SU-DHL-6 (cell line): ENCODE results near the gene SMOC1.

Source experiments
- H2AFZ ChIP-seq: fragments of 200-600 bp; sonication (generic); 2 replicates; pipeline ENCODE4 v1.6.1; 2014; ENCODE audit warnings: low read depth, mild to moderate bottlenecking, moderate library complexity, mixed read lengths, antibody characterized with exemption, low read length; ENCODE audit not compliant: severe bottlenecking
- H3F3A ChIP-seq: fragments of 200-600 bp; shearing (Covaris generic); 2 replicates; pipeline ENCODE4 v1.6.0; 2016; ENCODE audit warnings: antibody characterized with exemption, mild to moderate bottlenecking; ENCODE audit not compliant: insufficient read depth
- H3K27ac ChIP-seq: fragments of 200-600 bp; sonication (generic); 2 replicates; pipeline ENCODE4 v1.5.1; 2016; ENCODE audit warnings: low read depth, mild to moderate bottlenecking, low read length, moderate library complexity, mixed read lengths
- H3K27me3 ChIP-seq: fragments of 200-600 bp; sonication (generic), shearing (Covaris generic); 2 replicates; pipeline ENCODE4 v1.6.0; 2014; ENCODE audit warnings: mild to moderate bottlenecking, low read length
- H3K36me3 ChIP-seq: fragments of 200-600 bp; sonication (generic); 2 replicates; pipeline ENCODE4 v1.6.1; 2014; ENCODE audit warnings: mild to moderate bottlenecking, low read length, mixed read lengths
- H3K4me2 ChIP-seq: fragments of 300-600, 200-600 bp; shearing (Covaris generic), sonication (generic); 2 replicates; pipeline ENCODE4 v1.6.0; 2014; ENCODE audit warnings: low read length, low read depth, mild to moderate bottlenecking; ENCODE audit not compliant: poor library complexity, severe bottlenecking
- H3K4me3 ChIP-seq: fragments of 200-600 bp; sonication (generic); 2 replicates; pipeline ENCODE4 v1.5.1; 2014; ENCODE audit warnings: antibody characterized with exemption, low read length, mild to moderate bottlenecking, mixed read lengths; ENCODE audit not compliant: insufficient read depth, poor library complexity, severe bottlenecking
- H3K79me2 ChIP-seq: fragments of 200-600 bp; sonication (generic); 2 replicates; pipeline ENCODE4 v1.6.1; 2014; ENCODE audit warnings: mild to moderate bottlenecking, low read length, moderate library complexity; ENCODE audit not compliant: insufficient read depth
- H3K9ac ChIP-seq: fragments of 200-600 bp; sonication (generic); 2 replicates; pipeline ENCODE4 v1.7.0; 2014; ENCODE audit warnings: mild to moderate bottlenecking, low read length
- H3K9me2 ChIP-seq: fragments of 200-600 bp; sonication (generic); replicated peaks from 2 replicates; pipeline ENCODE4 v1.6.1; 2014; ENCODE audit warnings: low read length; ENCODE audit not compliant: insufficient read depth
- H3K9me3 ChIP-seq: fragments of 200-600 bp; sonication (generic); 2 replicates; pipeline ENCODE4 v1.6.1; 2014; ENCODE audit warnings: low read length, mixed read lengths; ENCODE audit not compliant: insufficient read depth
- H4K20me1 ChIP-seq: fragments of 200-600 bp; sonication (generic); 2 replicates; pipeline ENCODE4 v1.6.1; 2014; ENCODE audit warnings: low read depth, mild to moderate bottlenecking, antibody characterized with exemption, low read length, moderate library complexity, mixed read lengths
- CTCF ChIP-seq: fragments of 200-600 bp; sonication (generic); IDR thresholded peaks from one replicate; pipeline ENCODE4 v1.5.1; 2017; ENCODE audit warnings: antibody characterized with exemption, mild to moderate bottlenecking, low read length, moderate library complexity; ENCODE audit not compliant: insufficient read depth, poor library complexity, severe bottlenecking
- EZH2phosphoT487 ChIP-seq: fragments of 200-600 bp; sonication (generic), shearing (Covaris generic); conservative IDR thresholded peaks from 2 replicates; pipeline ENCODE4 v1.6.1; 2018; ENCODE audit warnings: mild to moderate bottlenecking, antibody characterized with exemption, low read length, moderate library complexity, mixed read lengths

Gene SMOC1

DNA sequence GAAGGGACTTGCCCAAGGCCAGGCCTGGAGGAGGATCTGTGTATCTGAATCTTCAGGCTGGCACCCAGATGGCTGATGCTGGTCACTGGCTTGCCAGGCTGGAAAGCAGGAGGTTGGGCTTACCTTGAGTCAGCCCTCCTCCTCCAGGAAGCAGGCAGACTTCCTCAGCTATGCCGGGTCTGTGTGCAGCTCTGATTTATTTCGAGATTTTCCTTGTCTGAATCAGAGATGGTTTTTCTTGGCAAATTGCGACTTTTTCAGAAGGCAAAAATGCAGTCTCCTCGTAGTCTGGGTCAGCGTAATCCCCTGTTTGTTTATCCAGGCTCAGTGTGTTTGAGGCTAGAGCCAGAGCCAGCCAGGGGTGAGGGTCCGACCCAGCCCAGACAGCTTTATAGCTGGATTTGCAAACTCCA is 48.9 kb downstream of the SMOC1 start:
- Histone ChIP-seq H4K20me1 (no peaks in the 10 kb centered on the region), H3K27me3 (no peaks in the 10 kb centered on the region), H3K27ac (no peak overlapping the region)

GRCh38 chr14:69930780-69931379 is 51.7 kb downstream of the SMOC1 start:
- Histone ChIP-seq H3F3A (no peaks in the 10 kb centered on the region), H3K9ac (no peak overlapping the region), H3K79me2 (no peaks in the 10 kb centered on the region), H2AFZ (no peak overlapping the region), H3K36me3 (no peaks in the 10 kb centered on the region), H3K4me3 (no peak overlapping the region), H3K27me3 (no peaks in the 10 kb centered on the region), H4K20me1 (no peaks in the 10 kb centered on the region), H3K9me2 (no peaks in the 10 kb centered on the region), H3K4me2 (no peak overlapping the region), H3K27ac (no peak overlapping the region), H3K9me3 (no peaks in the 10 kb centered on the region)
- no peak for TF ChIP-seq CTCF
- no peak for TF ChIP-seq EZH2phosphoT487

More for the DNA sequence above, 48.9 kb downstream of the SMOC1 start:
- TF ChIP-seq EZH2phosphoT487 (no peak), CTCF (no peak)
- H3K36me3 ChIP-seq: no peaks in the 10 kb centered on the region
- no peaks in the 10 kb centered on the region for H3K9me2 ChIP-seq
- H3F3A ChIP-seq: no peaks in the 10 kb centered on the region
- H3K9ac ChIP-seq: no peak overlapping the region
- no peak overlapping the region for H3K4me3 ChIP-seq
- H3K4me2 ChIP-seq: no peak overlapping the region
- no peaks in the 10 kb centered on the region for H3K9me3 ChIP-seq
- H2AFZ ChIP-seq: no peak overlapping the region
- H3K79me2 ChIP-seq: no peaks in the 10 kb centered on the region

DNA sequence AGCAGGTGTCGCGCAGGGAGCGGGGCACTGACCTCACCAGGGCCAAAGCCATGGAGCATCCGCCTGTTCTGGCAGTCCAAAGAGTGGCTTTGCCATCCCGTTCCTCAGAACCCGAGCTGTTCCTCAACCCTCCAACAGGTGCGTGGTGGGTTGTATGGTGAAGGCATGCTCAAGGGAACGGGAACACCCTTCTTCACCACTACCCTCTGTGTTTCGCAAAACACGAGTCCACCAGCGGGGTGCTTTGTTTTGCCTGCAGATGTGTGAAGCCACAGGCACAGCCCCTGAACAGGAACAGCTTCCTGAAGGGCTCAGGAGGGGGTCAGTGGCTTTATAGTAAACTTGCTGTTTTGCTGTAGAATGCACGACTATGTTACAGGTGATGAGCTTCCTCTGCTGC is 52.7 kb downstream of the SMOC1 start:
- no peak overlapping the region for H2AFZ ChIP-seq
- no peaks in the 10 kb centered on the region for H3K9me3 ChIP-seq
- no peak overlapping the region for H3K27ac ChIP-seq
- TF ChIP-seq EZH2phosphoT487: no peak
- no peak for TF ChIP-seq CTCF
- no peaks in the 10 kb centered on the region for H3K79me2 ChIP-seq
- no peak overlapping the region for H3K4me3 ChIP-seq
- no peaks in the 10 kb centered on the region for H3K9me2 ChIP-seq
- no peak overlapping the region for H3K9ac ChIP-seq
- no peaks in the 10 kb centered on the region for H3K27me3 ChIP-seq
- no peaks in the 10 kb centered on the region for H3K36me3 ChIP-seq
- no peak overlapping the region for H3K4me2 ChIP-seq
- no peaks in the 10 kb centered on the region for H4K20me1 ChIP-seq
- no peaks in the 10 kb centered on the region for H3F3A ChIP-seq
